ENCODE data around the gene PDIA5. TPM values are rescaled to one million over a fixed set of nuclear protein-coding genes. Genes with fewer than 3 reads are reported as not detected.
"Not testable (repeated sequence)": the region's sequence is repeated elsewhere in the genome, so short reads cannot be mapped to it uniquely, and the experiment has no call there.

The PDIA5 gene
- total and polyA plus RNA-seq, 4 donors: 36.8 to 94.6 (median 63.3) TPM

- DNase-seq (ENCODE audit: low spot score): no peak
- 92% methylated on average over 5 of the region's 5 CpGs for WGBS
These were observed 45.4 kb downstream of the PDIA5 start for GRCh38 chr3:123112232-123112631.

DNA sequence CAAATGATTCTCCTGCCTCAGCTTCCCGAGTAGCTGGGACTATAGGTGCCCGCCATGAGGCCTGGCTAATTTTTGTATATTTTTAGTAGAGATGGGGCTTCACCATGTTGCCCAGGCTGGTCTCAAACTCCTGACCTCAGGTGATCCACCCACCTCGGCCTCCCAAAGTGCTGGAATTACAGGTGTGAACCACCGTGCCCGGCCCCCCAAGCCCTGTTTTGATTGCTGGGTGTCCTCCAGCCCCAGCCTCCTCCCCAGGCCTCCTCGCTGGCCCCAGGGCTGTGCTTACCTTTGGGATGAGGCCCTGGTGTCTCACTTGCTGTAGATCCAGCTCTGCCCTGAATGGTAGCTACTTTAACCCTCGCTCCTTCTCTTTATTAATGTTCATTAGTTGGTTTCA lies 45.8 kb downstream of the PDIA5 start:
- H3K4me3 ChIP-seq (ENCODE audit: low read depth in 1 of 3, low read length in 3 of 3); H3K27me3 ChIP-seq (ENCODE audit: control insufficient read depth in 4 of 4, insufficient read depth in 4 of 4, low read length in 3 of 4); DNase-seq (ENCODE audit: low spot score); H3K9me3 ChIP-seq (ENCODE audit: control insufficient read depth in 4 of 4, low read length in 3 of 4); H3K9ac ChIP-seq (ENCODE audit: low read depth in 1 of 2, low read length in 2 of 2); H3K4me1 ChIP-seq (ENCODE audit: control insufficient read depth in 4 of 4, insufficient read depth in 4 of 4, low read length in 3 of 4); H3K27ac ChIP-seq (ENCODE audit: low read depth in 1 of 2, low read length in 2 of 2): not testable (repeated sequence)
- H3K36me3 ChIP-seq (ENCODE audit: control insufficient read depth in 4 of 4, insufficient read depth in 3 of 4, low read depth in 1 of 4, low read length in 3 of 4): peaks cover 8 to 69% (median 56%) of the 10 kb centered on the region in 4 donors
- 96% methylated on average over 7 of the region's 7 CpGs for WGBS

More at GRCh38 chr3:123112232-123112631, 45.4 kb downstream of the PDIA5 start:
- Histone ChIP-seq H3K9ac (ENCODE audit: low read depth in 1 of 2, low read length in 2 of 2) (no peak overlapping the region), H3K27ac (ENCODE audit: low read depth in 1 of 2, low read length in 2 of 2) (no peak overlapping the region), H3K27me3 (ENCODE audit: control insufficient read depth in 4 of 4, insufficient read depth in 4 of 4, low read length in 3 of 4) (no peaks in the 10 kb centered on the region), H3K9me3 (ENCODE audit: control insufficient read depth in 4 of 4, low read length in 3 of 4) (no peaks in the 10 kb centered on the region), H3K4me3 (ENCODE audit: low read depth in 1 of 3, low read length in 3 of 3) (no peak overlapping the region), H3K4me1 (ENCODE audit: control insufficient read depth in 4 of 4, insufficient read depth in 4 of 4, low read length in 3 of 4) (no peaks in the 10 kb centered on the region), H3K36me3 (ENCODE audit: control insufficient read depth in 4 of 4, insufficient read depth in 3 of 4, low read depth in 1 of 4, low read length in 3 of 4) (peaks cover 10 to 69% (median 57%) of the 10 kb centered on the region in 4 donors)
- TF ChIP-seq, protein P1, sequence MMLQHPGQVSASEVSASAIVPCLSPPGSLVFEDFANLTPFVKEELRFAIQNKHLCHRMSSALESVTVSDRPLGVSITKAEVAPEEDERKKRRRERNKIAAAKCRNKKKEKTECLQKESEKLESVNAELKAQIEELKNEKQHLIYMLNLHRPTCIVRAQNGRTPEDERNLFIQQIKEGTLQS (IDR thresholded peaks at IDR 0.05): no peak
- no peak for TF ChIP-seq MAX (IDR thresholded peaks at IDR 0.05)
- TF ChIP-seq, protein P2, sequence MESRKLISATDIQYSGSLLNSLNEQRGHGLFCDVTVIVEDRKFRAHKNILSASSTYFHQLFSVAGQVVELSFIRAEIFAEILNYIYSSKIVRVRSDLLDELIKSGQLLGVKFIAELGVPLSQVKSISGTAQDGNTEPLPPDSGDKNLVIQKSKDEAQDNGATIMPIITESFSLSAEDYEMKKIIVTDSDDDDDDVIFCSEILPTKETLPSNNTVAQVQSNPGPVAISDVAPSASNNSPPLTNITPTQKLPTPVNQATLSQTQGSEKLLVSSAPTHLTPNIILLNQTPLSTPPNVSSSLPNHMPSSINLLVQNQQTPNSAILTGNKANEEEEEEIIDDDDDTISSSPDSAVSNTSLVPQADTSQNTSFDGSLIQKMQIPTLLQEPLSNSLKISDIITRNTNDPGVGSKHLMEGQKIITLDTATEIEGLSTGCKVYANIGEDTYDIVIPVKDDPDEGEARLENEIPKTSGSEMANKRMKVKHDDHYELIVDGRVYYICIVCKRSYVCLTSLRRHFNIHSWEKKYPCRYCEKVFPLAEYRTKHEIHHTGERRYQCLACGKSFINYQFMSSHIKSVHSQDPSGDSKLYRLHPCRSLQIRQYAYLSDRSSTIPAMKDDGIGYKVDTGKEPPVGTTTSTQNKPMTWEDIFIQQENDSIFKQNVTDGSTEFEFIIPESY (IDR thresholded peaks at IDR 0.05): no peak
- no peak for TF ChIP-seq RXRA (IDR thresholded peaks at IDR 0.05)
- TF ChIP-seq NR2F2 (IDR thresholded peaks at IDR 0.05): no peak
- TF ChIP-seq, protein P3, sequence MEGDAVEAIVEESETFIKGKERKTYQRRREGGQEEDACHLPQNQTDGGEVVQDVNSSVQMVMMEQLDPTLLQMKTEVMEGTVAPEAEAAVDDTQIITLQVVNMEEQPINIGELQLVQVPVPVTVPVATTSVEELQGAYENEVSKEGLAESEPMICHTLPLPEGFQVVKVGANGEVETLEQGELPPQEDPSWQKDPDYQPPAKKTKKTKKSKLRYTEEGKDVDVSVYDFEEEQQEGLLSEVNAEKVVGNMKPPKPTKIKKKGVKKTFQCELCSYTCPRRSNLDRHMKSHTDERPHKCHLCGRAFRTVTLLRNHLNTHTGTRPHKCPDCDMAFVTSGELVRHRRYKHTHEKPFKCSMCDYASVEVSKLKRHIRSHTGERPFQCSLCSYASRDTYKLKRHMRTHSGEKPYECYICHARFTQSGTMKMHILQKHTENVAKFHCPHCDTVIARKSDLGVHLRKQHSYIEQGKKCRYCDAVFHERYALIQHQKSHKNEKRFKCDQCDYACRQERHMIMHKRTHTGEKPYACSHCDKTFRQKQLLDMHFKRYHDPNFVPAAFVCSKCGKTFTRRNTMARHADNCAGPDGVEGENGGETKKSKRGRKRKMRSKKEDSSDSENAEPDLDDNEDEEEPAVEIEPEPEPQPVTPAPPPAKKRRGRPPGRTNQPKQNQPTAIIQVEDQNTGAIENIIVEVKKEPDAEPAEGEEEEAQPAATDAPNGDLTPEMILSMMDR (IDR thresholded peaks at IDR 0.05; ENCODE audit: low read depth, low read length, missing input control): no peak
- TF ChIP-seq, protein P4, sequence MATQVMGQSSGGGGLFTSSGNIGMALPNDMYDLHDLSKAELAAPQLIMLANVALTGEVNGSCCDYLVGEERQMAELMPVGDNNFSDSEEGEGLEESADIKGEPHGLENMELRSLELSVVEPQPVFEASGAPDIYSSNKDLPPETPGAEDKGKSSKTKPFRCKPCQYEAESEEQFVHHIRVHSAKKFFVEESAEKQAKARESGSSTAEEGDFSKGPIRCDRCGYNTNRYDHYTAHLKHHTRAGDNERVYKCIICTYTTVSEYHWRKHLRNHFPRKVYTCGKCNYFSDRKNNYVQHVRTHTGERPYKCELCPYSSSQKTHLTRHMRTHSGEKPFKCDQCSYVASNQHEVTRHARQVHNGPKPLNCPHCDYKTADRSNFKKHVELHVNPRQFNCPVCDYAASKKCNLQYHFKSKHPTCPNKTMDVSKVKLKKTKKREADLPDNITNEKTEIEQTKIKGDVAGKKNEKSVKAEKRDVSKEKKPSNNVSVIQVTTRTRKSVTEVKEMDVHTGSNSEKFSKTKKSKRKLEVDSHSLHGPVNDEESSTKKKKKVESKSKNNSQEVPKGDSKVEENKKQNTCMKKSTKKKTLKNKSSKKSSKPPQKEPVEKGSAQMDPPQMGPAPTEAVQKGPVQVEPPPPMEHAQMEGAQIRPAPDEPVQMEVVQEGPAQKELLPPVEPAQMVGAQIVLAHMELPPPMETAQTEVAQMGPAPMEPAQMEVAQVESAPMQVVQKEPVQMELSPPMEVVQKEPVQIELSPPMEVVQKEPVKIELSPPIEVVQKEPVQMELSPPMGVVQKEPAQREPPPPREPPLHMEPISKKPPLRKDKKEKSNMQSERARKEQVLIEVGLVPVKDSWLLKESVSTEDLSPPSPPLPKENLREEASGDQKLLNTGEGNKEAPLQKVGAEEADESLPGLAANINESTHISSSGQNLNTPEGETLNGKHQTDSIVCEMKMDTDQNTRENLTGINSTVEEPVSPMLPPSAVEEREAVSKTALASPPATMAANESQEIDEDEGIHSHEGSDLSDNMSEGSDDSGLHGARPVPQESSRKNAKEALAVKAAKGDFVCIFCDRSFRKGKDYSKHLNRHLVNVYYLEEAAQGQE (IDR thresholded peaks at IDR 0.05): no peak
- TF ChIP-seq EGR1 (IDR thresholded peaks at IDR 0.05; ENCODE audit: low read depth in 2 of 2): no peak
- TF ChIP-seq TAF1 (conservative IDR thresholded peaks at IDR 0.05): no peak
- TF ChIP-seq FOXA1 (IDR thresholded peaks at IDR 0.05): no peak
- TF ChIP-seq SP1 (IDR thresholded peaks at IDR 0.05): no peak
- TF ChIP-seq FOXA2 (IDR thresholded peaks at IDR 0.05): no peak
- TF ChIP-seq HNF4A (conservative IDR thresholded peaks at IDR 0.05): no peak
- no peak for TF ChIP-seq RAD21 (IDR thresholded peaks at IDR 0.05)
- no peak for TF ChIP-seq HNF4G (IDR thresholded peaks at IDR 0.05)
- no peak for TF ChIP-seq YY1 (IDR thresholded peaks at IDR 0.05)
- TF ChIP-seq GABPA (IDR thresholded peaks at IDR 0.05 in 1 of 2, conservative IDR thresholded peaks at IDR 0.05 in 1 of 2): no peak
- TF ChIP-seq JUND (IDR thresholded peaks at IDR 0.05): no peak
